H1 (cell line): ENCODE measurements around the gene TPM2. TPM values are rescaled to one million over a fixed set of nuclear protein-coding genes. Genes with fewer than 3 reads are reported as not detected.

Experiments used
- CTCF ChIA-PET: fragments of 300-600 bp; sonication (Branson Sonifier 250); formaldehyde crosslinking; loops from one replicate; lab custom pipeline; 2021; ENCODE audit not compliant: partially characterized antibody; lab: Charles Lee
- POLR2A ChIA-PET: fragments of 300-600 bp; sonication (Branson Sonifier 250); formaldehyde crosslinking; loops from one replicate; lab custom pipeline; 2021; ENCODE audit warnings: inconsistent platforms; ENCODE audit not compliant: partially characterized antibody; lab: Charles Lee
- DNase-seq, 2 experiments: peaks; one replicate each; pipeline versions ENCODE4 v3.0.0 to v3.0.0-alpha.2; 2010 to 2022; ENCODE audit warnings: low spot score in 2 of 2, low read depth in 1 of 2, mixed read lengths in 1 of 2
- FAIRE-seq: peaks from 2 replicates; lab custom pipeline; 2011; peaks lifted over from hg19 to GRCh38; lab: Jason Lieb, UNC
- H2AFZ ChIP-seq: 2 replicates; pipeline ENCODE4 v1.8.1; 2012; ENCODE audit warnings: low read length, inconsistent platforms
- H2AK5ac ChIP-seq: 2 replicates; pipeline ENCODE4 v1.6.1; 2013; ENCODE audit warnings: low read depth, low read length
- H2BK120ac ChIP-seq: replicated peaks from 2 replicates; pipeline ENCODE3; 2013; ENCODE audit warnings: low read depth, low read length, inconsistent platforms
- H2BK12ac ChIP-seq: 2 replicates; pipeline ENCODE4 v1.6.1; 2013; ENCODE audit warnings: low read depth, low read length
- H2BK15ac ChIP-seq: 2 replicates; pipeline ENCODE4 v1.6.1; 2013; ENCODE audit warnings: low read length
- H2BK20ac ChIP-seq: 2 replicates; pipeline ENCODE4 v1.6.1; 2013; ENCODE audit warnings: low read length
- H2BK5ac ChIP-seq: 2 replicates; pipeline ENCODE4 v1.6.1; 2013; ENCODE audit warnings: low read depth, low read length
- H3K14ac ChIP-seq: 2 replicates; pipeline ENCODE4 v1.6.1; 2013; ENCODE audit warnings: inconsistent platforms; ENCODE audit not compliant: insufficient read length
- H3K18ac ChIP-seq: 2 replicates; pipeline ENCODE4 v1.6.1; 2013; ENCODE audit warnings: low read length; ENCODE audit errors: extremely low read depth
- H3K23ac ChIP-seq: 2 replicates; pipeline ENCODE4 v1.6.1; 2013; ENCODE audit warnings: inconsistent platforms; ENCODE audit not compliant: insufficient read length
- H3K23me2 ChIP-seq: 2 replicates; pipeline ENCODE4 v1.6.1; 2013; ENCODE audit warnings: low read depth, low read length
- H3K27ac ChIP-seq: 2 replicates; pipeline ENCODE4 v1.6.1; 2011; ENCODE audit warnings: low read depth, low read length, inconsistent platforms
- H3K27me3 ChIP-seq, 4 experiments: replicated peaks in 1 of 4; 1 replicate in 1 of 4; 2 replicates in 3 of 4; pipeline versions ENCODE4 v1.6.1 to v1.8.1; 2011 to 2013; ENCODE audit warnings: low read length in 3 of 4, mild to moderate bottlenecking in 3 of 4, inconsistent platforms in 2 of 4, mixed read lengths in 2 of 4, moderate library complexity in 1 of 4; ENCODE audit not compliant: control insufficient read depth in 3 of 4, insufficient read depth in 3 of 4; ENCODE audit errors: extremely low read depth in 1 of 4
- H3K36me3 ChIP-seq, 4 experiments: 2 replicates each; pipeline versions ENCODE4 v1.6.1 to v1.8.1; 2011 to 2013; ENCODE audit warnings: mild to moderate bottlenecking in 4 of 4, low read length in 3 of 4, moderate library complexity in 2 of 4, control low read depth in 1 of 4, inconsistent platforms in 1 of 4; ENCODE audit not compliant: insufficient read depth in 4 of 4, control insufficient read depth in 2 of 4
- H3K4ac ChIP-seq: replicated peaks from 2 replicates; pipeline ENCODE3; 2013; ENCODE audit warnings: low read length, low read depth, mixed read lengths, inconsistent platforms; ENCODE audit not compliant: insufficient read length
- H3K4me1 ChIP-seq, 4 experiments: replicated peaks in 1 of 4; 1 replicate in 1 of 4; 2 replicates in 3 of 4; pipeline versions ENCODE4 v1.6.1 to v1.8.1; 2011 to 2013; ENCODE audit warnings: low read length in 3 of 4, inconsistent platforms in 2 of 4, mixed read lengths in 1 of 4; ENCODE audit not compliant: insufficient read depth in 4 of 4, control insufficient read depth in 3 of 4
- H3K4me2 ChIP-seq, 2 experiments: 2 replicates each; pipeline versions ENCODE4 v1.6.1 to v1.8.1; 2011 to 2013; ENCODE audit warnings: low read depth in 2 of 2, low read length in 2 of 2, control low read depth in 1 of 2, inconsistent platforms in 1 of 2, mild to moderate bottlenecking in 1 of 2; ENCODE audit not compliant: insufficient read depth in 1 of 2
- H3K4me3 ChIP-seq, 4 experiments: fragments of 200-600, 300-600 bp in 1 of 4; sonication (generic), shearing (Covaris generic), sonication (Bioruptor Twin) in 1 of 4; 2 replicates each; pipeline versions ENCODE4 v1.5.1 to v1.8.1; 2011 to 2016; ENCODE audit warnings: low read length in 4 of 4, low read depth in 3 of 4, control low read depth in 2 of 4, inconsistent platforms in 2 of 4, mild to moderate bottlenecking in 2 of 4, mixed read lengths in 1 of 4, moderate library complexity in 1 of 4; ENCODE audit not compliant: insufficient read depth in 2 of 4; ENCODE audit errors: extremely low read depth in 1 of 4
- H3K56ac ChIP-seq: replicated peaks from 2 replicates; pipeline ENCODE3; 2013; ENCODE audit warnings: low read depth, mild to moderate bottlenecking, mixed read lengths, low read length, inconsistent platforms; ENCODE audit not compliant: insufficient read length
- H3K79me1 ChIP-seq: 2 replicates; pipeline ENCODE4 v1.6.1; 2013; ENCODE audit warnings: low read depth, low read length, control low read depth
- H3K79me2 ChIP-seq, 2 experiments: 2 replicates each; pipeline versions ENCODE4 v1.6.1 to v1.8.1; 2012 to 2013; ENCODE audit warnings: low read length in 2 of 2, mild to moderate bottlenecking in 2 of 2, inconsistent platforms in 1 of 2; ENCODE audit not compliant: insufficient read depth in 2 of 2, control insufficient read depth in 1 of 2
- H3K9ac ChIP-seq, 4 experiments: replicated peaks in 1 of 4; 1 replicate in 1 of 4; 2 replicates in 3 of 4; pipeline versions ENCODE4 v1.6.1 to v1.8.1; 2011 to 2013; ENCODE audit warnings: low read depth in 3 of 4, low read length in 3 of 4, control low read depth in 2 of 4, mild to moderate bottlenecking in 2 of 4, moderate library complexity in 2 of 4, inconsistent platforms in 1 of 4; ENCODE audit errors: extremely low read depth in 1 of 4
- H3K9me3 ChIP-seq, 2 experiments: 2 replicates each; pipeline versions ENCODE4 v1.6.1 to v1.8.1; 2012 to 2013; ENCODE audit warnings: mild to moderate bottlenecking in 2 of 2, moderate library complexity in 2 of 2, control low read depth in 1 of 2, inconsistent platforms in 1 of 2, low read depth in 1 of 2, low read length in 1 of 2, mixed read lengths in 1 of 2; ENCODE audit not compliant: insufficient read depth in 2 of 2
- H4K20me1 ChIP-seq, 2 experiments: replicated peaks in 1 of 2; 2 replicates each; pipeline versions ENCODE3 to v1.8.1; 2011 to 2013; ENCODE audit warnings: inconsistent platforms in 2 of 2, low read length in 2 of 2, mild to moderate bottlenecking in 1 of 2; ENCODE audit not compliant: insufficient read depth in 2 of 2, control insufficient read depth in 1 of 2
- H4K5ac ChIP-seq: 2 replicates; pipeline ENCODE4 v1.6.1; 2013; ENCODE audit warnings: low read length, low read depth, mixed read lengths, inconsistent platforms; ENCODE audit not compliant: insufficient read length
- H4K8ac ChIP-seq: 2 replicates; pipeline ENCODE4 v1.8.0; 2013; ENCODE audit warnings: mild to moderate bottlenecking, moderate library complexity, low read length, inconsistent platforms; ENCODE audit not compliant: insufficient read depth; ENCODE audit errors: extremely low read depth
- H4K91ac ChIP-seq: replicated peaks from 2 replicates; pipeline ENCODE3; 2013; ENCODE audit warnings: low read length, mixed read lengths, inconsistent platforms; ENCODE audit not compliant: insufficient read length
- BACH1 ChIP-seq: IDR thresholded peaks from 2 replicates; pipeline ENCODE4 v1.6.1; 2012; ENCODE audit warnings: low read length, improper control_type of control experiment
- CREB1 ChIP-seq: IDR thresholded peaks from 2 replicates; pipeline ENCODE4 v1.6.1; 2012; ENCODE audit warnings: inconsistent platforms
- POLR2AphosphoS5 ChIP-seq: IDR thresholded peaks from 2 replicates; pipeline ENCODE4 v1.6.1; 2011; ENCODE audit warnings: low read depth, low read length
- RAD21 ChIP-seq, 2 experiments: IDR thresholded peaks in 1 of 2; conservative IDR thresholded peaks in 1 of 2; 2 replicates each; pipeline ENCODE4 v1.6.1; 2011; ENCODE audit warnings: low read depth in 2 of 2, low read length in 2 of 2, improper control_type of control experiment in 1 of 2, inconsistent platforms in 1 of 2, mild to moderate bottlenecking in 1 of 2, moderate library complexity in 1 of 2
- SIN3A ChIP-seq, 2 experiments: IDR thresholded peaks in 1 of 2; conservative IDR thresholded peaks in 1 of 2; 2 replicates each; pipeline ENCODE4 v1.6.1; 2011 to 2012; ENCODE audit warnings: low read length in 2 of 2, improper control_type of control experiment in 1 of 2, low read depth in 1 of 2, mild to moderate bottlenecking in 1 of 2
- TBP ChIP-seq: IDR thresholded peaks from 2 replicates; pipeline ENCODE4 v1.6.1; 2011; ENCODE audit warnings: low read depth, low read length, improper control_type of control experiment
- WGBS, 2 experiments: shearing (Covaris generic) in 1 of 2; methylation state at CpG; one replicate each; pipeline versions ENCODE4 v1.1.6 to v1.1.7; 2013 to 2015; ENCODE audit warnings: low lambda C conversion rate in 2 of 2, mixed read lengths in 2 of 2, inconsistent platforms in 1 of 2, low coverage in 1 of 2, missing lambda C conversion rate in 1 of 2; ENCODE audit not compliant: insufficient replicate concordance in 2 of 2, insufficient coverage in 1 of 2, insufficient read length in 1 of 2; ENCODE audit errors: extremely low coverage in 1 of 2, missing lambda C conversion rate in 1 of 2; 5-methylcytosine and 5-hydroxymethylcytosine counted together
- polyA plus RNA-seq, 7 experiments: library from polyadenylated mRNA; depleted of rRNA in 3 of 7; stranded (reverse) in 5 of 7; unstranded in 2 of 7; fragments of >200 nt in 5 of 7; fragments of 200-250 nt in 2 of 7; gene quantifications; 1 replicate in 5 of 7; 2 replicates in 1 of 7; 4 replicates in 1 of 7; pipeline versions ENCODE4 v1.2.1 to v1.2.3, GENCODE V29; 2011 to 2013; ENCODE audit warnings: missing spikeins in 2 of 7, mixed read lengths in 2 of 7
- total RNA-seq: library from RNA; stranded (reverse); fragmentation: NEBNext Ultra II Directional; extraction: Animal tissue kit (Norgen Biotek cat#: 25700); gene quantifications from 2 replicates; pipeline ENCODE4 v1.2.1, GENCODE V29; 2021
- TF ChIP-seq, protein P1 (sequence below): IDR thresholded peaks from 2 replicates; pipeline ENCODE4 v1.6.1; 2012; ENCODE audit warnings: inconsistent platforms

The TPM2 gene
- total and polyA plus RNA-seq, 2 of the 8 experiments (the other 6 are each of a cell fraction or from before 2014, with no cell fraction given) = 62.5 to 181 TPM

DNA sequence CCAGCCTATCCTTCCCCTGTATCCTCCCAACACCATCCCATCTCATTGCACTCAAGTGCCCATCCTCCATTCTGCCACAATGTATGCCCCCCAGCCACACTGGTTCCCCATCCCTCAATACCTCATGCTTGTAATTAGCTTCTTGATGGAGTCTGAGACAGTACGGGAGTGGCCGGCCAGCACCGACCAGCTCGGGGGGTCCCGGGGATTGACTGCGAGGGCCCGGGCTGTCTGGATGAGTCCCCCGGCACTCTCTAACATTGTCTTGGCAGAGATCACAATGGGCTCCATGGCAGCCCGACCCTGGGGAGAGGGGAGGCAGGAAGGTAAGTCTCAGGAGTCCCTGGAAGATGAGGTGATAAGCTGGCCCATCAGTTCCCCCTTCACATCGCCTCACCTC, 17.2 kb upstream of the TPM2 start:
- Histone ChIP-seq H2AFZ (no peak overlapping the region), H3K4ac (no peak overlapping the region), H4K8ac (no peak overlapping the region; the same call in 1 of the 2 replicates), H3K18ac (no peak overlapping the region), H3K23ac (no peak overlapping the region), H4K91ac (no peak overlapping the region), H3K79me2 (no peaks in the 10 kb centered on the region), H3K79me1 (no peaks in the 10 kb centered on the region), H3K14ac (no peak overlapping the region), H3K9ac (no peak overlapping the region), H2BK120ac (no peak overlapping the region), H3K27me3 (no peaks in the 10 kb centered on the region), H3K4me1 (no peaks in the 10 kb centered on the region), H2BK20ac (no peak overlapping the region), H2AK5ac (no peak overlapping the region), H3K36me3 (peaks cover 35 to 87% (median 74%) of the 10 kb centered on the region in 4 experiments), H3K27ac (no peak overlapping the region), H2BK12ac (no peak overlapping the region), H3K56ac (no peak overlapping the region), H4K20me1 (peaks cover 0 to 8% of the 10 kb centered on the region in 2 experiments), H2BK15ac (no peak overlapping the region), H4K5ac (no peak overlapping the region), H3K4me3 (no peak overlapping the region), H3K4me2 (no peak overlapping the region), H3K23me2 (no peaks in the 10 kb centered on the region), H2BK5ac (no peak overlapping the region), H3K9me3 (no peaks in the 10 kb centered on the region)
- WGBS, 2 experiments = 94% methylated on average over 10 of the region's 10 CpGs; no CpG with 5 or more reads in 1 of the 2 experiments
- CTCF ChIA-PET = interaction anchor here (1.0 to 13.1 kb wide), 9 partner anchors 13 to 129 kb away, joined by 3 to 199 read pairs (median 4); partner anchors contain the start of genes ARHGEF39 and TPM2
- POLR2A ChIA-PET = interaction anchor here (0.7 to 4.1 kb wide), 4 partner anchors 8 to 20 kb away, joined by 3 to 19 read pairs (median 3); no protein-coding TSS in a partner anchor
- FAIRE-seq (no peak), DNase-seq (no peak)
- TF ChIP-seq, protein P1, sequence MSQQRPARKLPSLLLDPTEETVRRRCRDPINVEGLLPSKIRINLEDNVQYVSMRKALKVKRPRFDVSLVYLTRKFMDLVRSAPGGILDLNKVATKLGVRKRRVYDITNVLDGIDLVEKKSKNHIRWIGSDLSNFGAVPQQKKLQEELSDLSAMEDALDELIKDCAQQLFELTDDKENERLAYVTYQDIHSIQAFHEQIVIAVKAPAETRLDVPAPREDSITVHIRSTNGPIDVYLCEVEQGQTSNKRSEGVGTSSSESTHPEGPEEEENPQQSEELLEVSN = no peak
- TF ChIP-seq POLR2AphosphoS5 (no peak), CREB1 (no peak), SIN3A (conservative IDR thresholded peaks at IDR 0.05 in 1 of 2, IDR thresholded peaks at IDR 0.05 in 1 of 2; ENCODE audit: low read depth in 1 of 2, low read length in 2 of 2) (no peak), TBP (no peak), RAD21 (IDR thresholded peaks at IDR 0.05 in 1 of 2, conservative IDR thresholded peaks at IDR 0.05 in 1 of 2; ENCODE audit: low read depth in 2 of 2, low read length in 2 of 2) (no peak), BACH1 (no peak)
